Thyroid gland (tissue), 4 donors: Measurements from ENCODE around the gene EFHD1.

Source experiments
- CTCF ChIP-seq, 6 experiments: fragments of 200-600 bp in 3 of 6; fragments of 450-650 bp in 3 of 6; sonication (generic) in 3 of 6; IDR thresholded peaks; one replicate each; pipeline ENCODE4 v1.5.1; 2016 to 2019; ENCODE audit warnings: antibody characterized with exemption in 6 of 6, mild to moderate bottlenecking in 2 of 6, inconsistent platforms in 1 of 6, moderate library complexity in 1 of 6
- POLR2A ChIP-seq, 2 donors: fragments of 450-650 bp; IDR thresholded peaks; one replicate each; pipeline ENCODE4 v1.6.1; 2017; ENCODE audit warnings: antibody characterized with exemption in 2 of 2, mild to moderate bottlenecking in 2 of 2, moderate library complexity in 1 of 2

- TF ChIP-seq CTCF (IDR thresholded peaks at IDR 0.05) = no peak
- no peak for TF ChIP-seq POLR2A (IDR thresholded peaks at IDR 0.05)
These were observed 64.4 kb downstream of the EFHD1 start for GRCh38 chr2:232697807-232698110.
